Pancreas (tissue), 10 donors: ENCODE results near the gene UBE2N. TPM values are rescaled to one million over a fixed set of nuclear protein-coding genes. Genes with fewer than 3 reads are reported as not detected.
A peak's percentile ranks its signal among the peaks of the same experiment; 100 is the strongest.

Experiments used
- ATAC-seq, 4 donors: fragments of 200-7000 bp; cut with Tn5 transposase; one replicate each; pipeline versions ENCODE4 v1.8.0 to v1.9.1; 2020; ENCODE audit warnings: mild to moderate bottlenecking in 4 of 4, moderate library complexity in 4 of 4
- DNase-seq, 6 donors: peaks; one replicate each; pipeline ENCODE4 v3.0.0-alpha.2; 2020
- FAIRE-seq: peaks from 2 replicates; lab custom pipeline; 2012; peaks lifted over from hg19 to GRCh38; lab: Jason Lieb, UNC
- H3K27ac ChIP-seq, 4 donors: fragments of 200-600 bp; sonication (generic); 1 replicate in 3 of 4; 2 replicates in 1 of 4; pipeline versions ENCODE4 v1.5.0 to v1.8.0; 2020
- H3K27me3 ChIP-seq, 4 donors: fragments of 200-600 bp; one replicate each; pipeline ENCODE4 v1.8.0; 2021
- H3K36me3 ChIP-seq, 3 donors: fragments of 200-600 bp; sonication (generic) in 1 of 3; one replicate each; pipeline versions ENCODE4 v1.5.0 to v1.8.0; 2020 to 2021
- H3K4me1 ChIP-seq, 3 donors: fragments of 200-600 bp; one replicate each; pipeline ENCODE4 v1.8.0; 2021
- H3K4me3 ChIP-seq, 4 donors: fragments of 200-600 bp; sonication (generic) in 2 of 4; one replicate each; pipeline versions ENCODE4 v1.5.0 to v1.8.0; 2020 to 2021
- H3K9me3 ChIP-seq, 4 donors: fragments of 200-600 bp; one replicate each; pipeline ENCODE4 v1.8.0; 2021
- WGBS, 2 donors: extraction: QIAGEN DNeasy Blood & Tissue Kit; methylation state at CpG; one replicate each; pipeline ENCODE4 v1.1.7; 2013; 5-methylcytosine and 5-hydroxymethylcytosine counted together
- intact Hi-C, 3 donors: fragments of 100-400 bp; cut with DNase I; formaldehyde crosslinking; loops; one replicate each; pipeline versions ENCODE4 v1.11.1 to v1.14.2; 2022
- polyA plus RNA-seq, 2 donors: library from polyadenylated mRNA; stranded (reverse); fragments of 200-250 nt; gene quantifications; one replicate each; pipeline ENCODE4 v1.2.3, GENCODE V29; 2013
- total RNA-seq, 6 donors: library from RNA; stranded (reverse); fragmentation: NEBNext Ultra II Directional in 4 of 6; extraction: Animal tissue kit (Norgen Biotek cat#: 25700) in 4 of 6; gene quantifications; one replicate each; pipeline versions ENCODE4 v1.2.1 to v1.2.4, GENCODE V29; 2021 to 2023
- TF ChIP-seq, protein P1 (sequence below), 4 donors: fragments of 200-600 bp; sonication (generic) in 3 of 4; IDR thresholded peaks; one replicate each; pipeline versions ENCODE4 v1.5.0 to v1.8.0; 2021; ENCODE audit warnings: antibody characterized with exemption in 4 of 4
- donor health status: healthy with polysubstance abuse.
- donor health status: DM: no; HTN: no; CAD: no; lungs with moderate emphysema.
- donor health status: DM: no; HTN: no; CAD: no.
- donor health status: control.
- donor health status: control.
- donor health status: Bipolar disorder and iron deficiency.
- donor health status: DM: yes; HTN: yes; CAD: no.
- donor health status: DM: no; HTN: no; CAD: no.
- donor health status: DM: no; HTN: no; CAD: no.
- donor health status: DM: yes; HTN: yes; CAD: no.

Gene UBE2N
- total and polyA plus RNA-seq, 8 donors, result 14.7 to 33.2 (median 21.5) TPM

DNA sequence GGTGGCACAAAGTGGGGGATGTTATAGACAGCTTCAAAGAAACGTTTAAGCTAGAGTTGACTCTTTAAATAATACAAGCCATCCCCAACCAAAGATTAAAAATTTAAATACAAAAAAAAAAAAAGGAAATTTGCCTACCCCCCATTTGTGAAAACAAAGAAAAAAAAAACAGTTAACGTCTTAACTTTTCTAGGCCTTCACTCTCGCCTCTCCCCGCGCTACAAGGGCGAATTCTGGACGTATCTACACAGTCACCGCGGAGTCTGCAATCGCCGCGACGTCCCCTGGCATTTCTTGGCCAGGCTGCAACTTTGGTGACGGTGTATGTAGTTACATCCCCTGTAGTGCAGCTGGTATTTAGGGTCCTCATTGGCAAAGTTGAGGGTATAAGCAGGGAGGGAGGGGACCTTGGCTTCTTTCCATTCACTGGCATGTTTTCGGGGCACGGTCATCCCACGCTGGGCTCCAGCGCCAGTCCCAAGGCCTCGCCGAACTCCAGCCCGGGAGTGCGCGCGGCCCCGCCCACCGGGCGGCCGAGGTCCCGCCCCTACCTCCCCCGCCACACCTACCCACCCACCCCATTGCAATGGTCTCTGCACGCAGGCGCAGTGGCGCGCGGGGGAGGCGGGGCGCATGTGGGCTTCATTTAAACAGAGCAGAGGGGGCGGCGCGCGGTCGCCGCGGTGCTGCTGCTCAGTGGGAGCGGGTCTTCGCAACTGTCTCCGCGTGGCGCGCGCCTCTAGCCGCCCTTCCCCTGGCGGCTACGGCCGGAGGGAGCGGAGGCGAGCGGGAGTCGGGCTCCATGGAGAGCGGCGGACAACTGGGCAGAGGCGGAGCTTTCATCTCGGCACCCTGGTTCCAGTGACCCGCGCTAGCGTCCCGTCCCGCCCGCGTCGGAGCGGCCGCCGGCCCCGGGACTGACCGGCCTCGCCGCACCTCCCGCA lies 64.2 kb downstream of the UBE2N start, which contains the start of gene NUDT4:
TSS of gene NUDT4 (plus strand) at position 674 of the 944 bp plus-strand sequence. CDS start 398 bp downstream, outside the sequence.
- Histone ChIP-seq H3K36me3 (no peaks in the 10 kb centered on the region), H3K27ac (peak within 1 kb of the TSS; percentile 85 to 95 (median 90)), H3K9me3 (no peaks in the 10 kb centered on the region), H3K4me1 (peaks cover 7 to 13% (median 9%) of the 10 kb centered on the region in 3 donors), H3K4me3 (peak within 1 kb of the TSS; percentile 78 to 95 (median 83)), H3K27me3 (no peaks in the 10 kb centered on the region)
- WGBS, 2 donors, result 1 to 2% methylated on average over 55 to 63 of the region's 79 CpGs
- TF ChIP-seq, protein P1, sequence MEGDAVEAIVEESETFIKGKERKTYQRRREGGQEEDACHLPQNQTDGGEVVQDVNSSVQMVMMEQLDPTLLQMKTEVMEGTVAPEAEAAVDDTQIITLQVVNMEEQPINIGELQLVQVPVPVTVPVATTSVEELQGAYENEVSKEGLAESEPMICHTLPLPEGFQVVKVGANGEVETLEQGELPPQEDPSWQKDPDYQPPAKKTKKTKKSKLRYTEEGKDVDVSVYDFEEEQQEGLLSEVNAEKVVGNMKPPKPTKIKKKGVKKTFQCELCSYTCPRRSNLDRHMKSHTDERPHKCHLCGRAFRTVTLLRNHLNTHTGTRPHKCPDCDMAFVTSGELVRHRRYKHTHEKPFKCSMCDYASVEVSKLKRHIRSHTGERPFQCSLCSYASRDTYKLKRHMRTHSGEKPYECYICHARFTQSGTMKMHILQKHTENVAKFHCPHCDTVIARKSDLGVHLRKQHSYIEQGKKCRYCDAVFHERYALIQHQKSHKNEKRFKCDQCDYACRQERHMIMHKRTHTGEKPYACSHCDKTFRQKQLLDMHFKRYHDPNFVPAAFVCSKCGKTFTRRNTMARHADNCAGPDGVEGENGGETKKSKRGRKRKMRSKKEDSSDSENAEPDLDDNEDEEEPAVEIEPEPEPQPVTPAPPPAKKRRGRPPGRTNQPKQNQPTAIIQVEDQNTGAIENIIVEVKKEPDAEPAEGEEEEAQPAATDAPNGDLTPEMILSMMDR (IDR thresholded peaks at IDR 0.05), result no peak
- intact Hi-C loops, result no loop called here
- FAIRE-seq (no peak), DNase-seq (peak; percentile 95 to 100 (median 97)), ATAC-seq (peak; percentile 87 to 94 (median 92))

- Histone ChIP-seq H3K9me3 (no peaks in the 10 kb centered on the region), H3K36me3 (no peaks in the 10 kb centered on the region), H3K4me3 (peak overlapping the region in 3 of 4 donors; percentile 0 to 95 (median 85)), H3K27ac (peak overlapping the region; percentile 78 to 95 (median 90)), H3K4me1 (peaks cover 7 to 13% (median 9%) of the 10 kb centered on the region in 3 donors), H3K27me3 (no peaks in the 10 kb centered on the region)
- 68 to 73% methylated on average over 10 of the region's 10 CpGs for WGBS, 2 donors
- DNase-seq, result peak in 1 of 6 donors; percentile 28
- TF ChIP-seq, protein P1 (IDR thresholded peaks at IDR 0.05), result no peak
- ATAC-seq, result peak in 1 of 4 donors; percentile 15
- FAIRE-seq, result no peak
- intact Hi-C loops, result no loop called here
Measured at GRCh38 chr12:93376436-93377251, 65.1 kb downstream of the UBE2N start.

GRCh38 chr12:93375906-93376305 lies 65.8 kb downstream of the UBE2N start:
- no peak for DNase-seq
- no peak for ATAC-seq
- intact Hi-C loops, result no loop called here
- 92 to 94% methylated on average over 6 of the region's 6 CpGs for WGBS, 2 donors
- no peaks in the 10 kb centered on the region for H3K9me3 ChIP-seq
- no peaks in the 10 kb centered on the region for H3K36me3 ChIP-seq
- TF ChIP-seq, protein P1 (IDR thresholded peaks at IDR 0.05), result no peak
- peak overlapping the region in 2 of 4 donors; percentile 85 to 95 for H3K4me3 ChIP-seq
- no peaks in the 10 kb centered on the region for H3K27me3 ChIP-seq
- peak overlapping the region in 2 of 4 donors; percentile 93 to 95 for H3K27ac ChIP-seq
- H3K4me1 ChIP-seq, result peaks cover 6 to 7% (median 7%) of the 10 kb centered on the region in 3 donors
- FAIRE-seq, result no peak

- FAIRE-seq, result no peak
- H3K27ac ChIP-seq, result no peak overlapping the region
Measured at GRCh38 chr12:93373961-93374656, 67.6 kb downstream of the UBE2N start.

More at GRCh38 chr12:93373961-93374656, 67.6 kb downstream of the UBE2N start:
- Histone ChIP-seq H3K36me3 (no peaks in the 10 kb centered on the region), H3K9me3 (no peaks in the 10 kb centered on the region), H3K4me3 (no peak overlapping the region), H3K4me1 (peaks cover 0 to 7% (median 7%) of the 10 kb centered on the region in 3 donors), H3K27me3 (no peaks in the 10 kb centered on the region)
- no peak for DNase-seq
- TF ChIP-seq, protein P1 (IDR thresholded peaks at IDR 0.05), result no peak
- intact Hi-C loops, result no loop called here
- ATAC-seq, result no peak
- WGBS, 2 donors, result 49 to 60% methylated on average over 2 of the region's 2 CpGs
